Neural crest cell (in vitro differentiated cells): ENCODE measurements around the gene SBK3. TPM values are rescaled to one million over a fixed set of nuclear protein-coding genes. Genes with fewer than 3 reads are reported as not detected.

ENCODE experiments used
- DNase-seq: peaks from one replicate; pipeline ENCODE4 v3.0.0; 2021; ENCODE audit warnings: low read depth, mixed read lengths, low spot score
- H3K27ac Mint-ChIP-seq: one replicate; pipeline ENCODE4 v1.8.0; 2021; ENCODE audit warnings: mild to moderate bottlenecking, mixed read lengths; ENCODE audit not compliant: unreplicated experiment
- H3K27me3 Mint-ChIP-seq: 2 replicates; pipeline ENCODE4 v1.8.0; 2021; ENCODE audit warnings: low read depth, mild to moderate bottlenecking, mixed read lengths
- H3K36me3 Mint-ChIP-seq: 2 replicates; pipeline ENCODE4 v1.8.0; 2021; ENCODE audit warnings: low read depth, mild to moderate bottlenecking, mixed read lengths
- H3K4me1 Mint-ChIP-seq: 2 replicates; pipeline ENCODE4 v1.8.0; 2021; ENCODE audit warnings: mixed read lengths
- H3K4me3 Mint-ChIP-seq: one replicate; pipeline ENCODE4 v1.8.0; 2021; ENCODE audit warnings: mild to moderate bottlenecking, mixed read lengths
- H3K9me3 Mint-ChIP-seq: 2 replicates; pipeline ENCODE4 v1.8.0; 2021; ENCODE audit warnings: mixed read lengths
- CTCF ChIP-seq: fragments of 200-600 bp; sonication (generic); conservative IDR thresholded peaks from 2 replicates; pipeline ENCODE4 v1.5.0; 2021; ENCODE audit warnings: antibody characterized with exemption, mild to moderate bottlenecking
- total RNA-seq: library from RNA; stranded (reverse); gene quantifications from 2 replicates; pipeline ENCODE4 v1.2.1, GENCODE V29; 2021

The SBK3 gene
- total RNA-seq, 1 donor from 2014 or later = 0.68 TPM

DNA sequence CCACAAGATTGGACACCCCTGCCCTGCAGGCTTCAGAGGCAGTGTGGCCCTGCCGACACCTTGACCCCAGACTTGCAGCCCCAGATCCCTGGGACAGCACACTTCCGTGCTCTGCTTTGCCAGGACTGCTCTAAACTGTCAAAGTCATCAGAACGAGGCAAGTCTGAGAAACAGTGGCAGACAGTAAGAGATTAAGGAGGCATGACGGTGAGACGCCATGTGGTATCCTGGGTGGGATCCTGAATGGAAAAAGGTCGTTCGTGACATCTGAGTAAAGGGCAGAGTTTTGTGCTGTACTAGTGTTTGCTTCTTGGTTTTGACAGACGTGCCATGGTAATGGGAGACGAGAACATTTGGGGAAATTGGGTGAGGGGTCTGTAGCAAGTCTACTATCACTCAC lies 21.5 kb upstream of the SBK3 start:
- Mint-ChIP-seq H3K27ac (no peak overlapping the region), H3K27me3 (peaks cover 6% of the 10 kb centered on the region), H3K36me3 (no peaks in the 10 kb centered on the region), H3K4me3 (no peak overlapping the region), H3K4me1 (no peaks in the 10 kb centered on the region), H3K9me3 (no peaks in the 10 kb centered on the region)
- TF ChIP-seq CTCF = no peak
- no peak for DNase-seq

DNA sequence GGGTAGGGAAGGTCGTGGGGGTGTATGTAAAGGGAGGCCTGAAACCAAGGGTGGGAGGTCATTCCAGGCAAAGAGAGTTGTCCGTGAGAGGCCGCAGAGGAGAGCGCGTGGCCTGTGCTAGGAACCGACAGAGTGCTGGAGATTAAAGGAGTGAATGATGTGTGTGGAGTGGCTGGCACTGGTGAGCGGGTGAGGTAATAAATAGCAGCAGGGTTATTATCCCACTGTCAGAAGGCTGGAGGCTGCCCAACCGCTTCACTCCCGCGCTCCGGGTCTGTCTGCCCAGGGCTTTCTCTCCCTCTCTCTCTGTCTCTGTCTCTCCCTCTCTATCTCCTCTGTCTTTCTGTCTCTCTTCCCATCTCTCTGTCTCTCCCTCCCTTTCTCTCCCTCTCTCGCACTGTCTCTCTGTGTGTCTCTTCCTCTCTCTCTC lies 17.9 kb upstream of the SBK3 start:
- H3K27me3 Mint-ChIP-seq = peaks cover 6% of the 10 kb centered on the region
- no peaks in the 10 kb centered on the region for H3K4me1 Mint-ChIP-seq
- H3K36me3 Mint-ChIP-seq = no peaks in the 10 kb centered on the region
- no peak for TF ChIP-seq CTCF
- DNase-seq = no peak
- H3K4me3 Mint-ChIP-seq = no peak overlapping the region
- no peak overlapping the region for H3K27ac Mint-ChIP-seq
- H3K9me3 Mint-ChIP-seq = no peaks in the 10 kb centered on the region

DNA sequence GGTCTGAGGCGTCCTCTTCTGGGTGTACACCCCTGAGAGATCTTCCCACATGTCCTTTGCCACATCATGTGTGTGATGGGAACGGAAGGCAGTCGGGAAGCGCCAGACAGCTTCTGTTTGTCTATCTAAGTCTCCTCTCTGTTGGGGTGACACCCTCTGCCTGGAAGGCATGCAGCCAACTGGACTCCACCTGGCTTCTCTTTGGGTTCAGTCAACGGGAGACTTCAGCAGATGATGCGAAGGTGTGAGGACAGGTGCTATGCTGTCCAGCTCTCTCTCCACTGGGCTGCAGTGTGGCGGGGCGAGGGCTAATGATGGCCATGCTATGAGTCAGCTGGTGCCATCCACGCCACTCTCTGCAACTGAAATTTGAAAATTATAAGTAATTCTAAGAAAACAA lies 14.3 kb upstream of the SBK3 start:
- peaks cover 4% of the 10 kb centered on the region for H3K4me1 Mint-ChIP-seq
- DNase-seq = no peak
- no peak overlapping the region for H3K4me3 Mint-ChIP-seq
- no peaks in the 10 kb centered on the region for H3K9me3 Mint-ChIP-seq
- no peak overlapping the region for H3K27ac Mint-ChIP-seq
- TF ChIP-seq CTCF = no peak
- peaks cover under 1% of the 10 kb centered on the region for H3K27me3 Mint-ChIP-seq
- H3K36me3 Mint-ChIP-seq = no peaks in the 10 kb centered on the region

DNA sequence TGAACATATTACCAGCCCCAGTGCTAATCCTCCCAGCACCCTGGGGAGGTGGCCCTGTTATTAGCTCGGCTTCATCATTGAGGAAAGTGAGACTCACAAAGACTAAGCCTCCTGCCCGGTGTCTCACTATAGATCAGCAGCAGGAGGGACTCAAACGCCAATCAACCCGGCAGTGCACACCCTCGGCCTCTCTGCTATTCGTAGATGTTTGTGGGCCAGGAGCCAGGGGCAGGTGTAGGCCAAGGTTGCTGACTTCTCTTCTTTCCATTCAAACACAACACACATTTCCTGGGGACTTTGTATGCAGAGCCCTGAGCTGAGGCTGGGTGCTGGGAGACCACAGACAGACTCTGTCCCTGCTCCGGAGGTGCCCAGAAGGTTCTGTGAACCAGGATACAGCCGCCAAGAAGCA lies 9.4 kb upstream of the SBK3 start:
- Mint-ChIP-seq H3K36me3 (no peaks in the 10 kb centered on the region), H3K27me3 (peaks cover 30% of the 10 kb centered on the region), H3K9me3 (no peaks in the 10 kb centered on the region), H3K27ac (peak overlapping the region; percentile 44), H3K4me1 (peaks cover 25% of the 10 kb centered on the region), H3K4me3 (no peak overlapping the region)
- no peak for DNase-seq
- no peak for TF ChIP-seq CTCF

DNA sequence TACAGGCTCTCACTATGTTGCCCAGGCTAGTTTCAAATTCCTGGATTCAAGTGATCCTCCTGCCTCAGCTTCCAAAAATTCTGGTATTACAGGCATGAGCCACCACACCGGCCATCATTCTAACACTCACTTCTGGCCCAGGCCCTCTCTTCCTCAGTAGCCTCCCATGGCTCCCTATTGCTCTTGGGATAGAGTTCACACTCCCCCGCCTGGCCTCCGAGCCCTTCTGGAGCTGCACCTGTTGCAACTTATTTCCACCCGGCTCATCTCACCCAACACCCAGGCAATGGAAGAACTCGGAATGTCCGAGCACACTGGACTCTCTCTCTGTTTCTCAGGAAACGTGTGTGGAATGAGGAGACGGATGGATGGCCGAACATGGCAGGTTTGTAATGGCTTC lies 9.0 kb upstream of the SBK3 start:
- peaks cover 34% of the 10 kb centered on the region for H3K27me3 Mint-ChIP-seq
- no peaks in the 10 kb centered on the region for H3K9me3 Mint-ChIP-seq
- no peak for TF ChIP-seq CTCF
- H3K27ac Mint-ChIP-seq = peak overlapping the region; percentile 44
- no peak overlapping the region for H3K4me3 Mint-ChIP-seq
- no peaks in the 10 kb centered on the region for H3K36me3 Mint-ChIP-seq
- DNase-seq = no peak
- peaks cover 29% of the 10 kb centered on the region for H3K4me1 Mint-ChIP-seq
